Measurements from ENCODE around the gene ARF4. TPM values are rescaled to one million over a fixed set of nuclear protein-coding genes. Genes with fewer than 3 reads are reported as not detected.

ARF4 gene
- polyA plus RNA-seq, 3 donors = 60.2 to 229 (median 224) TPM

DNA sequence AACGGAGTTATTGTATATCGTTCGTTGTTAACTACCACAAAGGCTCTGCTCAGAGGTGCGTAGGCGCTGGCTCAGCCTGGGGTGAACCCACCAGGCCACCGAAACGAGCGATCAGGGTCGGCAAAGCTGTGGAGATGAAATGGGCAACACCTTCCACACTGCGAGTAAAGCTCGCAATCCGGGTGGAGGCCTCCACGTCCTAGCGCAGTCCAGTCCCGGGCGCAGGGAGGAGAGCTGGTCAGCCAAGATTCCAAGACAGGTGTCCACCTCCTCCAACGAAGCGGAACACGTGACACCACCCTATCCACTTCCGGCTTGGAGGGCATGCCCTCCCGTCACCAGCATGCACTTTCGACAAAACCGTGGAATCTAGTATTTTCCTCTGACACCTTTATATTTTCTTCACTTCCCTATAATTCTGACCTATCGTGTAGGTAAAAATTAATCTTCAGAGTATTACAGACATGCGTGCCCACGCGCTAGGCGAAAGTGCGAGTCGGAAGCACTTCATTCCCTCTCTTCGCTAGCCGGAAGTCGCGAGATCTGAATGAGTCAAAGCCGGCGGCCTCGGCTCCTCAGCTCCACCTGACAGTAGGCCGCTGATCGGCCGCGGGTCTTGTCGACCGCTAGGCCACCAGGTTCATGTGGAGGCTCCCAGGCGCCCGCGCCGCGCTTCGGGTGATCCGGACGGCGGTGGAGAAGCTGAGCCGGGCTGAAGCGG lies 41.2 kb downstream of the ARF4 start, which contains the start of gene PDE12:
PDE12 (plus strand) TSS at position 537 of the 721 bp plus-strand sequence; CDS start at position 643, 106 bp downstream.
- Histone ChIP-seq H3K9me3 (replicated peaks in 1 of 2; ENCODE audit: control insufficient read depth in 1 of 2, insufficient read depth in 1 of 2, low read length in 2 of 2) (no peaks in the 10 kb centered on the region), H3K4me3 (replicated peaks in 1 of 3; ENCODE audit: low read depth in 2 of 3, low read length in 3 of 3) (peak within 1 kb of the TSS; percentile 73 to 94 (median 86)), H3K9ac (ENCODE audit: insufficient read depth, low read length, poor library complexity, severe bottlenecking) (peak within 1 kb of the TSS; percentile 95), H2AFZ (ENCODE audit: insufficient read depth, low read depth, low read length, poor library complexity, severe bottlenecking) (peak within 1 kb of the TSS; percentile 100), H3K36me3 (replicated peaks in 1 of 2; ENCODE audit: control insufficient read depth in 1 of 2, insufficient read depth in 2 of 2, low read length in 2 of 2) (peaks cover 12 to 21% of the 10 kb centered on the region in 2 donors), H4K20me1 (ENCODE audit: insufficient read depth, low read length) (peaks cover 13% of the 10 kb centered on the region), H3K27me3 (ENCODE audit: control insufficient read depth in 2 of 2, insufficient read depth in 2 of 2, low read length in 2 of 2) (no peaks in the 10 kb centered on the region), H3K79me2 (ENCODE audit: insufficient read depth, low read length) (peaks cover 46% of the 10 kb centered on the region), H3K4me1 (ENCODE audit: control insufficient read depth in 1 of 2, insufficient read depth in 2 of 2, low read length in 2 of 2) (peaks cover 25 to 27% of the 10 kb centered on the region in 2 donors), H3K4me2 (replicated peaks; ENCODE audit: extremely low read depth, low read length, poor library complexity, severe bottlenecking) (peak within 1 kb of the TSS; percentile 87), H3K27ac (ENCODE audit: low read depth in 1 of 2, low read length in 2 of 2) (peak within 1 kb of the TSS; percentile 94 to 96)
- TF ChIP-seq, protein P1, sequence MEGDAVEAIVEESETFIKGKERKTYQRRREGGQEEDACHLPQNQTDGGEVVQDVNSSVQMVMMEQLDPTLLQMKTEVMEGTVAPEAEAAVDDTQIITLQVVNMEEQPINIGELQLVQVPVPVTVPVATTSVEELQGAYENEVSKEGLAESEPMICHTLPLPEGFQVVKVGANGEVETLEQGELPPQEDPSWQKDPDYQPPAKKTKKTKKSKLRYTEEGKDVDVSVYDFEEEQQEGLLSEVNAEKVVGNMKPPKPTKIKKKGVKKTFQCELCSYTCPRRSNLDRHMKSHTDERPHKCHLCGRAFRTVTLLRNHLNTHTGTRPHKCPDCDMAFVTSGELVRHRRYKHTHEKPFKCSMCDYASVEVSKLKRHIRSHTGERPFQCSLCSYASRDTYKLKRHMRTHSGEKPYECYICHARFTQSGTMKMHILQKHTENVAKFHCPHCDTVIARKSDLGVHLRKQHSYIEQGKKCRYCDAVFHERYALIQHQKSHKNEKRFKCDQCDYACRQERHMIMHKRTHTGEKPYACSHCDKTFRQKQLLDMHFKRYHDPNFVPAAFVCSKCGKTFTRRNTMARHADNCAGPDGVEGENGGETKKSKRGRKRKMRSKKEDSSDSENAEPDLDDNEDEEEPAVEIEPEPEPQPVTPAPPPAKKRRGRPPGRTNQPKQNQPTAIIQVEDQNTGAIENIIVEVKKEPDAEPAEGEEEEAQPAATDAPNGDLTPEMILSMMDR (IDR thresholded peaks at IDR 0.05) = no peak
- peak within 1 kb of the TSS; percentile 96 to 100 (median 99) for H3K27ac Mint-ChIP-seq
- H3K4me1 Mint-ChIP-seq = peaks cover 32% of the 10 kb centered on the region
- peaks cover 13 to 23% of the 10 kb centered on the region in 2 donors for H3K36me3 Mint-ChIP-seq
- WGBS (ENCODE audit: insufficient coverage) = under 1% methylated on average over 51 of the region's 54 CpGs
- H3K9me3 Mint-ChIP-seq = no peaks in the 10 kb centered on the region
- peaks cover 0 to 1% (median 0%) of the 10 kb centered on the region in 3 donors for H3K27me3 Mint-ChIP-seq (ENCODE audit: low read depth in 3 of 3)
- intact Hi-C loops (cut with micrococcal nuclease) = loop anchor here (2.0 to 5.0 kb wide), 3 partner anchors 41 to 201 kb away; partner anchors contain the start of genes ARF4 (in 2 of the 2) and SLMAP (in 1 of the 2)
- peak within 1 kb of the TSS; percentile 97 to 99 for H3K4me3 Mint-ChIP-seq
- peak; percentile 89 to 91 (median 91) for DNase-seq

DNA sequence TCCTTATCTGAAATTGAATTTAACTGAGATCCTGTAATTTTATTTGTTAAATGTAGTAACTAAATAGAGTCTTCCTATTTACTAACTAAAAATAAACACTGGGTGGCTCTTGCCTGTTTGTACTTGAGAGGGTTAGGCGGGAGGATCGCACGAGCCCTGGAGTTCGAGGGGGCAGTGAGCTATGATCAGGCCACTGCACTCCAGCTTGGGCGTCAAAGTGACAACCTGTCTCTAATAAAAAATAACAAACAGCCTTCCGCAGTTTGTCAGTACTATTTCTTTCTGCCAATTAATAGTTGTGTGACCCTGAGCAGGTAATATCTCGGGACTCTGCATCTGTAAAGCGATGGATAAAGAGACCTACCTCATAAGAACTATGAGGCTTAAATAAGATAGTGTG lies 41.8 kb downstream of the ARF4 start:
- Histone ChIP-seq H4K20me1 (ENCODE audit: insufficient read depth, low read length) (peaks cover 13% of the 10 kb centered on the region), H2AFZ (ENCODE audit: insufficient read depth, low read depth, low read length, poor library complexity, severe bottlenecking) (peak overlapping the region; percentile 100), H3K4me3 (replicated peaks in 1 of 3; ENCODE audit: low read depth in 2 of 3, low read length in 3 of 3) (peak overlapping the region; percentile 73 to 94 (median 86)), H3K9ac (ENCODE audit: insufficient read depth, low read length, poor library complexity, severe bottlenecking) (peak overlapping the region; percentile 95), H3K4me2 (replicated peaks; ENCODE audit: extremely low read depth, low read length, poor library complexity, severe bottlenecking) (peak overlapping the region; percentile 87), H3K27me3 (ENCODE audit: control insufficient read depth in 2 of 2, insufficient read depth in 2 of 2, low read length in 2 of 2) (no peaks in the 10 kb centered on the region), H3K79me2 (ENCODE audit: insufficient read depth, low read length) (peaks cover 46% of the 10 kb centered on the region), H3K36me3 (replicated peaks in 1 of 2; ENCODE audit: control insufficient read depth in 1 of 2, insufficient read depth in 2 of 2, low read length in 2 of 2) (peaks cover 9 to 16% of the 10 kb centered on the region in 2 donors), H3K9me3 (replicated peaks in 1 of 2; ENCODE audit: control insufficient read depth in 1 of 2, insufficient read depth in 1 of 2, low read length in 2 of 2) (no peaks in the 10 kb centered on the region), H3K27ac (ENCODE audit: low read depth in 1 of 2, low read length in 2 of 2) (peak overlapping the region; percentile 94 to 96), H3K4me1 (ENCODE audit: control insufficient read depth in 1 of 2, insufficient read depth in 2 of 2, low read length in 2 of 2) (peaks cover 25 to 27% of the 10 kb centered on the region in 2 donors)
- peaks cover 30% of the 10 kb centered on the region for H3K4me1 Mint-ChIP-seq
- H3K4me3 Mint-ChIP-seq = peak overlapping the region; percentile 97 to 99
- H3K9me3 Mint-ChIP-seq = no peaks in the 10 kb centered on the region
- peaks cover 0 to 1% (median 0%) of the 10 kb centered on the region in 3 donors for H3K27me3 Mint-ChIP-seq (ENCODE audit: low read depth in 3 of 3)
- no CpG with 5 or more reads among the region's 8 CpGs for WGBS (ENCODE audit: insufficient coverage)
- TF ChIP-seq, protein P1 (IDR thresholded peaks at IDR 0.05) = no peak
- peaks cover 9 to 17% of the 10 kb centered on the region in 2 donors for H3K36me3 Mint-ChIP-seq
- DNase-seq = no peak
- peak overlapping the region; percentile 96 to 100 (median 99) for H3K27ac Mint-ChIP-seq
- intact Hi-C loops (cut with micrococcal nuclease) = loop anchor here (5.0 kb wide), 2 partner anchors 42 to 202 kb away; partner anchors contain the start of genes ARF4 (in 1 of the 2) and SLMAP (in 1 of the 2)
